ENCODE data around the gene RASGRF1. TPM values are rescaled to one million over a fixed set of nuclear protein-coding genes. Genes with fewer than 3 reads are reported as not detected.

RASGRF1 gene
- total and polyA plus RNA-seq, 10 donors = 0.50 to 3.4 (median 1.8) TPM

DNA sequence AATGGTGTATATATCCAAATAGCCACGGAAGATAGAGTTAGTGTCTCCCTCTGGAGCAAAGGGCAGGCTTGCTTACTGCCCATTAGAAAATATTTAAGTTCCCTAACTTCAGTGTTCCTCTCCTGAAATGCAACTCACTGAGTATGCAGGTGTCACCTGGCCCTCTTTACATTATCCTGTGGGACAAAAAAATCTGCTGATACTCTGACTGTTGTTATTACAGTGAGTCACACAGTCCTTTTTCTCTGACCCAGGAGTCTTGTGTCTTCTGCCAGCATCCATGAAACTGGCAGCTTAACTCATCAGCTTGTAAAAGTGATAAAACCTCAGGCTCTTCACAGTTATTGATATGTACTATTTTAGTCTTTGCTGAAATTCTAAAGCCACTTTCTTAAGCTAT lies 42.2 kb upstream of the RASGRF1 start:
- intact Hi-C loops (cut with DNase I; ENCODE audit: low total_unique reads) = no loop called here

DNA sequence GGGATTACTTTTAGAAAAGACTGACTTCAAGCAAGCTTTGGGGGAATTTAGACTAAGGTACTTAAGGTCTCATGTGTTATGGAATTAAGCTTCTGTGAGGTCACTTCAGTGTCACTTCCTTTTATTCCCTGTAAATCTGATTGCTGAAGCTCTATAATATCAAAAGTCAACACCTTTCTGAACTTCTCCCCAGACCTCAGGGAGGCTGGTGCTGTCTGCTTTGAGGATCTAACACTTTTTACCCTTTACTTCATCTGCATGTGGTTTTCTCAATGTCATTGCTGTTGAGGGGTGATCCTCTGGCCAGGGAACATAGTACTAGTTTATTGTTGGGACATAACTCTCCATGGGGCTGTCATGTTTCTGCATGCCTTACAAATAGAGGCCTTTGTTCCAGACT lies 41.8 kb upstream of the RASGRF1 start:
- intact Hi-C loops (cut with DNase I; ENCODE audit: low total_unique reads) = no loop called here
- Histone ChIP-seq H3K4me3 (no peak overlapping the region), H3K36me3 (no peaks in the 10 kb centered on the region), H3K27ac (no peak overlapping the region), H3K27me3 (replicated peaks in 1 of 7) (peaks cover 0 to 29% (median 0%) of the 10 kb centered on the region in 7 donors), H3K4me1 (no peaks in the 10 kb centered on the region), H3K9me3 (peaks cover 0 to 23% (median 2%) of the 10 kb centered on the region in 8 donors)
- no peak for DNase-seq
- TF ChIP-seq POLR2A (IDR thresholded peaks at IDR 0.05) (no peak), POLR2AphosphoS5 (IDR thresholded peaks at IDR 0.05) (no peak)
- TF ChIP-seq, protein P1, sequence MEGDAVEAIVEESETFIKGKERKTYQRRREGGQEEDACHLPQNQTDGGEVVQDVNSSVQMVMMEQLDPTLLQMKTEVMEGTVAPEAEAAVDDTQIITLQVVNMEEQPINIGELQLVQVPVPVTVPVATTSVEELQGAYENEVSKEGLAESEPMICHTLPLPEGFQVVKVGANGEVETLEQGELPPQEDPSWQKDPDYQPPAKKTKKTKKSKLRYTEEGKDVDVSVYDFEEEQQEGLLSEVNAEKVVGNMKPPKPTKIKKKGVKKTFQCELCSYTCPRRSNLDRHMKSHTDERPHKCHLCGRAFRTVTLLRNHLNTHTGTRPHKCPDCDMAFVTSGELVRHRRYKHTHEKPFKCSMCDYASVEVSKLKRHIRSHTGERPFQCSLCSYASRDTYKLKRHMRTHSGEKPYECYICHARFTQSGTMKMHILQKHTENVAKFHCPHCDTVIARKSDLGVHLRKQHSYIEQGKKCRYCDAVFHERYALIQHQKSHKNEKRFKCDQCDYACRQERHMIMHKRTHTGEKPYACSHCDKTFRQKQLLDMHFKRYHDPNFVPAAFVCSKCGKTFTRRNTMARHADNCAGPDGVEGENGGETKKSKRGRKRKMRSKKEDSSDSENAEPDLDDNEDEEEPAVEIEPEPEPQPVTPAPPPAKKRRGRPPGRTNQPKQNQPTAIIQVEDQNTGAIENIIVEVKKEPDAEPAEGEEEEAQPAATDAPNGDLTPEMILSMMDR (IDR thresholded peaks at IDR 0.05 in 8 of 11, conservative IDR thresholded peaks at IDR 0.05 in 3 of 11) = no peak

More for the DNA sequence above, 42.2 kb upstream of the RASGRF1 start:
- DNase-seq = no peak
- Histone ChIP-seq H3K4me3 (no peak overlapping the region), H3K36me3 (no peaks in the 10 kb centered on the region), H3K4me1 (no peaks in the 10 kb centered on the region), H3K9me3 (peaks cover 0 to 22% (median 2%) of the 10 kb centered on the region in 8 donors), H3K27me3 (replicated peaks in 1 of 7) (peaks cover 0 to 33% (median 0%) of the 10 kb centered on the region in 7 donors), H3K27ac (no peak overlapping the region)
- 72 to 85% (median 79%) methylated on average over 1 of the region's 1 CpG for WGBS, 5 donors
- TF ChIP-seq POLR2A (IDR thresholded peaks at IDR 0.05) (no peak), POLR2AphosphoS5 (IDR thresholded peaks at IDR 0.05) (no peak)
- TF ChIP-seq, protein P1 (IDR thresholded peaks at IDR 0.05 in 8 of 11, conservative IDR thresholded peaks at IDR 0.05 in 3 of 11) = no peak

DNA sequence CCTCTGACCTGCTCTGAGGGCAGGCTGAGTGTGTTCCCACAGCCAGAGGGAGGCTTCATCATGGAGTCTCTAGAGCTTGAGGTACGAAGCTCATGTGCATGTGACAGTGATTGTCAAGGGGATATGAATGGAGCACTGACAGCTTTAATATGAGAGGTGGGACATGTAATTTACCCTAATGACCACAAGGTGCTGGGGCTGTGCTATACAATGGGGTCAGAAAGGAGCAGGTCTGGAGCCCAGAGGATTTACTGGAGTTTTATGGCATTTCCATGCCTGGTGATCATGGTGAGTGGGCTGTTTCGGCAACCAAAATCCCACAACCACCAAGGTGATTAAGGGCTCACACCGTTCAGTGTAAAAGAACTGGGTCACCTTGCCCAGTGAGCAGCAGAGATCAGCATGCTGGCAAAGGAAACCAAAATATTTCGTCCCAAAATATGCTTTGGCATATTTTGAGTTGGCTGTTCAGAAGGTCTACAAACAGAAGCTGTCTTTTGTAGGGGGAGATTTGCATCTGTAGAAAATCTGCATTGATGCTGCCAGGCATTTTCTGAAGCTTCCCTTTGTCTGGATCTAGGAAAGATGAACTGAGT lies 40.1 kb upstream of the RASGRF1 start:
- DNase-seq = no peak
- Histone ChIP-seq H3K27ac (no peak overlapping the region), H3K36me3 (no peaks in the 10 kb centered on the region), H3K4me3 (no peak overlapping the region), H3K27me3 (replicated peaks in 1 of 7) (peaks cover 0 to 19% (median 0%) of the 10 kb centered on the region in 7 donors), H3K9me3 (peaks cover 0 to 26% (median 2%) of the 10 kb centered on the region in 8 donors), H3K4me1 (no peaks in the 10 kb centered on the region)
- no peak for TF ChIP-seq POLR2A (IDR thresholded peaks at IDR 0.05)
- no peak for TF ChIP-seq POLR2AphosphoS5 (IDR thresholded peaks at IDR 0.05)
- TF ChIP-seq, protein P1 (IDR thresholded peaks at IDR 0.05 in 8 of 11, conservative IDR thresholded peaks at IDR 0.05 in 3 of 11) = no peak
- 60 to 78% (median 73%) methylated on average over 4 of the region's 4 CpGs for WGBS, 5 donors
- intact Hi-C loops (cut with DNase I; ENCODE audit: low total_unique reads) = no loop called here

DNA sequence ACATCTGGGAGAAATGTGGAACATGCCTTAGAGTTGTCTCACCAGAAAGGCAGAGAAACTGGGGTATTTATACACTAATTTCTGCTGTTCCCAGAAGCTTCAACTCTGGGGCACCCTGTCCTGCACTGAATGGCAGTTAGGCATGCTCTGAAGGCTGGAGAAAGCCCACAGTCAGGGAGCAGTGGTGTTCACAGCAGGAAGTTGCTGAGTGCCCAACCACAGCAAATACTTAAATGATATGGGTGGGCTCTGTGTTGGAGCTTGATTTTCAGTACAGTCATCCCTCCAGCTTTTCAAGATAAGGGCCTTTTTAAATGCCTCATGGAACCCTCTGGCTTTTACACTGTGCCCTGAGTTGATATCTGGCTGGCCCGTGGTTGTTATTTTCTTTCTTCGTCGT lies 38.7 kb upstream of the RASGRF1 start:
- TF ChIP-seq POLR2A (IDR thresholded peaks at IDR 0.05) = no peak
- TF ChIP-seq, protein P1 (IDR thresholded peaks at IDR 0.05 in 8 of 11, conservative IDR thresholded peaks at IDR 0.05 in 3 of 11) = no peak
- TF ChIP-seq POLR2AphosphoS5 (IDR thresholded peaks at IDR 0.05) = no peak
- intact Hi-C loops (cut with DNase I; ENCODE audit: low total_unique reads) = no loop called here
- Histone ChIP-seq H3K4me3 (no peak overlapping the region), H3K36me3 (no peaks in the 10 kb centered on the region), H3K27ac (no peak overlapping the region), H3K9me3 (peaks cover 0 to 26% (median 2%) of the 10 kb centered on the region in 8 donors), H3K27me3 (replicated peaks in 1 of 7) (peaks cover 0 to 10% (median 0%) of the 10 kb centered on the region in 7 donors), H3K4me1 (no peaks in the 10 kb centered on the region)
- 80 to 98% (median 90%) methylated on average over 3 of the region's 3 CpGs for WGBS, 5 donors
- DNase-seq = no peak

Data from spleen (tissue), 11 donors.